UCSD-AML1 (cell line): Measurements from ENCODE around the gene SP5.
"Not testable (repeated sequence)": the region's sequence is repeated elsewhere in the genome, so short reads cannot be mapped to it uniquely, and the experiment has no call there.

Experiments used
- DNase-seq: peaks from one replicate; lab custom pipeline; 2025; ENCODE audit not compliant: unreplicated experiment; lab: John Stamatoyannopoulos, UW

SP5 gene

DNA sequence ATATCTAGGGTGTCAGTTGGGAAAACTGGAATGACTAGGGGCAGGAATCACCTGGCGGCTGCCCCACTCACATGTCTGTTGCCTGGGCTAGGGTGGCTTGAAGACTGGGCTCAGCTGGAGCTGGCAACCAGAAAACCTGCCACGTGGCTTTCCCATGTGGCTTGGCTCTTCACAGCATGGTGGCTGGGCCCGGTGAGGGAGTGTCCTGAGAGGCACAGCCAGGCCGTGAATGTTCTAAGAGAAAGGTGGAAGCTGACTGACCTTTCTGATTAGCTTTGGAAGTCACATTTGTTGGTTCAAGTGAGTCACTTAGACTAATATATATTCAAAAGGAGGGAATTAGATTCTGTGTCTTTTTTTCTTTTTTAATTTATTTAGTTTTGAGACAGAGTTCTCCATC lies 22.7 kb downstream of the SP5 start:
- no peak for DNase-seq

DNA sequence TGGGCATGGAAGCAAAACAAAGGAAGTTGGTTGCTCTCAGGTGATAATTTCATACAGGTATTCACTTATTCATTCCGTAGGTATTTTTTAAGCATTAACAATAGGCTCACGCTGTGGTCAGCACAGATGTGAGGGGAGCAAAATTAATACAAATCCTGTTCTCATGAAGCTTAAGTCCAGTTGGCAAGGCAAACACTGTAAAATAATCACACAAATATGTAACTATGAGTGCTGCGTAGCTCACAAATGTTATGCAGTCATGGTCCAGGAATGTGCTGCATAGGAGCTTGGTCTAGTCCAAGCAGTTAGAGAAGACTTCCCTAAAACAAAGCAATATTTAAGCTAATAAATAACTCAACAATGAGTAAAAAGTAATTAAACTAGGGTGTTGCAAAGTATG lies 23.9 kb downstream of the SP5 start:
- DNase-seq, result no peak

DNA sequence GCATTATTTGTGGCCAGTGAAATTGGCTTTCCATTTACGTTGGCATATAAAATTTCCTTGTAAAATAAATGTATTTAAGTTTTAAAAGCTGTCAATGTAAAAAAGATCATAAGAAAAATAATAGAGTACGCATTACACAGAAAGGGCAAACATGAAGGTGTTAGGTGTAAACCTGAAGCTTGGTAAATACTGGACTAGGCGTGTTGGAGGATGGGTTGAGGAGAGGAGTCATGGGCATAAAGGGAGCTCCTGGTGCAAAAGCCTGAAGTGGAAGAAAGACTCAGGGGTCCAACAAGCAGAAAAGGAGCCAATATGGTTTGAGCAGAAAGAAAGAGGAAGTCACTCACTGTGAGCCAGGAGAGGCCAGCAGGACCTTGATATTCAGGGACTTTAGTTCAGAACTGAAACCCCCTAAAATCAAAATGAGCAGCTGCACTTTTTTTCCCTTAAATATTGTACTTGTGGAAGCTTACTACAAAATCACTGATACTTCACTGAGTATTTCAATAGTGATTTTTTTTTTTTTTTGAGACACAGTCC lies 24.4 kb downstream of the SP5 start:
- no peak for DNase-seq

DNA sequence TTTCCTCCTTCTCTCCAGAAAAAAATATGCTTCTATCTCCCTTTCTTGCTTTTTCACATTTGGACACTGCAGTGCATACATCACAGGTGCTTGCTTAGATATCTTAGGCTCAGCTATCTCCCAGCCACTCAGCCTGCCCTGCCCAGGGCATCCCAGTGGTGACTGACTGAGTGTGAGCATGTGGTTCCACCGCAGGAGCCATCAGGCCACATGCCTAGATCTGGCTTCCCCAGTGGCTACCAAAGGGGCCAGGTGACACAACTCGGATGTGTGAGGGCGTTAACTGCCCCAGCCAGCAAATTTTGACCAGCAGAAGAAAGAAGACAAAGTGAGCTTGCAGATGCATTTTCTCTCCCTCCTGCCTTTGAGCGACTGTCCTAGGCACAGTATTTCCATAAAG lies 25.5 kb downstream of the SP5 start:
- DNase-seq, result no peak

DNA sequence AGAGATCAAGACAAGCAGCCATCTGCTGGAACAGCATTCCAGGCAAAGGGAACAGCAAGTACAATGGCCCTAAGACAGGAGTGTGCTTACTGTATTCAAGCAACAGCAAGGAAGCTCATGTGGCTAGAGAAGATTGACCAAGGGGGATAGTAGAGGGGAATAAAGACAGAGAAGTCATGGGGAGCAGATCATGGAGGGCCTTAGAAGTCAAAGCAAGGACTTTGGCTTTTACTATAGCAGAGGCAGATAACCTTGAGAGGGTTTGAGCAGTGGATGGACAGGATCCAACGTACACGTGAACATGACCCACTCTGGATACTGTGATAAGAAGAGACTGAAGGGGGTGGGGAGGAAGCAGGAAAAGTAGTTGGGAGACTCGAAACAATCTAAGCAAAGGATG lies 26.9 kb downstream of the SP5 start:
- DNase-seq, result no peak

DNA sequence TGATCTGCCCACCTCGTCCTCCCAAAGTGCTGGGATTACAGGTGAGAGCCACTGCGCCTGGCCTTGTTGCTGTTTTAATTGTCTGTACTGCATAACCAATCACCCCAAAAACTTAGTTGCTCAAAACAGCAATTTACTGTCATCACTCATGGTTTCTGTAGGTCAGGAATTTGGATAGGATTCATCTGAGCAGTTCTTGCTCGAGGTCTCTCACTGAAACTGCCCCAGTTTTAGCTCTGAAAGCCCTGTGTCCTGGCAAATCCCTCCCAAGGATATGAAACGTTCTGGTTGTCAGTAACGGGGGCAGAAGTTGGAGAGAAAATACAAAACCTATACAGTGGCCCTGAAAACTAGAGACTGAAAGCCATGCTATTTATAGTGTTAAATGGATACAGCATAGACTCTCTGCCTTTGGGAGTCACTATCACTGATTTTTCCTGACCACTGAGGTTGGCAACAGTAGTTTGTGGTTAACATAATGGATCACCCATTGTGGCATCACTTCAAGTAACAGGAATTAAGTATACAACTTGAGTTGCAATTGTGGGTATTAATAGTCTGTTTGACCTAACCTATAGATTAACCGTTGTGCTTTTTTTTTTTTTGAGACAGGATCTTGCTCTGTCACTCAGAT lies 27.9 kb downstream of the SP5 start:
- no peak for DNase-seq

DNA sequence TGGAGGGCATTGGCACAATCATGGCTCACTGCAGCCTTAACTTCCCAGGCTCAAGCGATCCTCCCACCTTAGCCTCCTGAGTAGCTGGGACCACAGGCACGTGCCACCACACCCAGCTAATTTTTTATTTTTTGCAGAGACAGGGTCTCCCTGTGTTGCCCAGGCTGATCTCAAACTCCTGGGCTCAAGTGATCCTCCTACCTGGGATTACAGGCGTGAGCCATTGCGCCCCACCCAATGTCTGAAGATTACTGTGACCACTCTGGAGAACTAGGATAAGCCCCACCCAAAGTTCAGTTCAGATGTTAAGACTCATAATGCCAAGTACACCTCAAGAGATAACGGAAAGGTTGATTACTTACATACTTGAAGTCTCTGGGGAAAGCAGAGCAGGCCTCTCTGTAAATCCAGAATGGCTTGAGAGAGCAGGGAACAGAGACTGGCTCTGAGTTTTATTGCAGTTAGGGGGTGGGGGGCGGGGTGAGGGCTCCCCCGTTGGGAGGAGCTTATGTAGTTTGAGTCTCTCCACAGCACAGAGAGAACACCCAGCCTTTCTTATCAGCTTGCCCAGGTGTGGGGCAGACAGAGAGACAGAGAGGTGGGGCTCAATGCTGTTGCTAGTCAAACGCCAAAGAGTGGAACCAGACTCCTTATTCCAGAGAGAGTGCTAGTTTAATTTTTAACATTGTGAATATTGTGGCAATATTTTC lies 28.5 kb downstream of the SP5 start:
- no peak for DNase-seq

DNA sequence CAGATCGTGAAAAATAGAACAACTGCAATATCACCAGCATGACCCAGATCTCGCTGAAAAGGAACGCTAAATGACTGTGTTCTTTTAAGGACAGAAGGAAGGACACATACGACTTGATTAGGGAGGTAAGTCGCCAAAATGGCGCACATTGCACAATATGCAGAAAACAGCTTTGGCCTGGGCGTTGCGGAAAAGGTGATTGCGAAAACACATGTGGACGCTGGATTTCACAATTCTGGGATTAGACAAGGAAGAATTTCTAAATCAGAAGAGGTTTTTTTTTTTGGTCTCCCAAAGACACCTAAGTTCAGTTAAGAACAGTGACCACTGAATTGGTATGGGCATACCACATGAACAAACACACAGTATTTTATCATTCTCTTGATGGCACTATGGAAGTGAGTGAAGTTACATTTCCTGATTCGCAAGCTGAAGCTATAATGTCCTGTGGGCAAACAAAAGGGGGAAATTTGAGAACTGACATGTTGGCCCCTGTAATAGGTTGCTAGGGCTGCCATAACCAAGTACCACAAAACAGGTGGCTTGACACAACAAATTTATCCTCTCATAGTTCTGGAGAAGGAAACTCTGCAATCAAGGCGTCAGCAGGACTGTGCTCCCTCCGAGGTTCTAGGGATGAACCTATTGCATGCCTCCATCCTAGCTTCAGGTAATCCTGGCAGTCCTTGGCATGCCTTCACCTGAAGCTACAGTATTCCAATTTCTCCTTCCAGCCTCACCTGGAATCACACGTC lies 29.3 kb downstream of the SP5 start:
- DNase-seq, result no peak

DNA sequence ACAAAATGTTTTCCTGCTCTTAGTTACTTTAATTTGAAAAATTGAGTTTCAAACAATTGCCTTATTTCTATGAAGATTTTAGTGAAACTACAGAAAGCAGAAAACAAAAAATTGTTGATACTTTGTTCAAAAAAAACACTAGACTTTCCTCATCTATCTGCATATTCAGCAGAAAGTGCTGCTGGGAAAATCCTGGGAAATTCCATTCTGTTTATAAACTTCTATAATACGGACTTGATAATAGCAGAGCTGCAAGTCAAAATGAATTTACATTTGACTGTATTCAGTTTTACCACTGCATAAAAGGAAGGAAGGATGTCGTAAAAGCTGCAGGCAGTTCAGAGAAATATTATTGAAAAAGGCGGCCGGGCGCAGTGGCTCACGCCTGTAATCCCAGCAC lies 30.2 kb downstream of the SP5 start:
- no peak for DNase-seq

DNA sequence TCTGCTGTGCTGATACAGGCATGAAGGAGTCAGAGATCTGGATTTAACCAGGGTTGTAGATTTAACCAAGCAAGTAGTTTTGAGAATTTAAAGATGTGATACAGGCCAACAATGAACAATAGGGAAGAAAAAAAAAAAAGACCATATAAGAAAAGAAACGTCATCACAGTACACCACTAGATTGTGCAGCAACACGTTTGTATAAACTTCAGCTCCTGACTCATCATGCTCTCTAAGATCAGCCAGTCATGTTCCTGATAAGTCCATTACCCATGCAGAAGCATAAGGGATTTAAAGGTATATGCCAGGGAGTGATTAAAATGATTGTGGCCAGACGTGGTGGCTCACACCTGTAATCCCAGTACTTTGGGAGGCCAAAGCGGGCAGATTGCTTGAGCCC lies 32.8 kb downstream of the SP5 start:
- DNase-seq, result no peak

DNA sequence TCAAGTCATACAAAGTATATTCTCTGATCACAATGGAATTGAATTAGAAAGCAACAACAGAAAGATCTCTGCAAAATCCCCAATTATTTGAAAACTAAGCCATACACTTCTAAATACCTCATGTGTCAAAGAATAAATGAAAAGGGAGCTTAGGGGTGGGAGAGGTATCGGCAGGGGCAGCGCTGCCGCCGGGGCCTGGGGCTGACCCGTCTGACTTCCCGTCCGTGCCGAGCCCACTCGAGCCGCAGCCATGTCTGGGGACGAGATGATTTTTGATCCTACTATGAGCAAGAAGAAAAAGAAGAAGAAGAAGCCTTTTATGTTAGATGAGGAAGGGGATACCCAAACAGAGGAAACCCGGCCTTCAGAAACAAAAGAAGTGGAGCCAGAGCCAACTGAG lies 36.4 kb downstream of the SP5 start:
- DNase-seq, result not testable (repeated sequence)

DNA sequence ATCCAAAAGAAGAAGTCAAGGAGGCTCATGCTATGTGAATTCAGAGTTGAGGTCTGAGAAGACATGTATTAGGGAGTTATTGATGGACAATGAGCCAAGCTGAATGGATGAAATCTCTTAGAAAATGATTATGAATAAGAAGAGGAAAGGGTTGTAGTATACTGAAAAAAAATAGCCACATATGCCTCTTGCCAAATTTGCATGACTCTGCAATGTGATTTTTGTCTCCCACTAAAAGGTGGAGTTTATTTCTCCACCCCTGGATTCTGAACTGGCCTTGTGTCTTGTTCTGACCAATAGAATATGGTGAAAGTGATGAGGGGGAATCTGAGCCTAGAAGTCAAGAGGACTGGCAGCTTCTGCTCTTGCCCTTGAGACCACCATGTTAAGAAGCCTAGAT lies 46.4 kb downstream of the SP5 start:
- no peak for DNase-seq

DNA sequence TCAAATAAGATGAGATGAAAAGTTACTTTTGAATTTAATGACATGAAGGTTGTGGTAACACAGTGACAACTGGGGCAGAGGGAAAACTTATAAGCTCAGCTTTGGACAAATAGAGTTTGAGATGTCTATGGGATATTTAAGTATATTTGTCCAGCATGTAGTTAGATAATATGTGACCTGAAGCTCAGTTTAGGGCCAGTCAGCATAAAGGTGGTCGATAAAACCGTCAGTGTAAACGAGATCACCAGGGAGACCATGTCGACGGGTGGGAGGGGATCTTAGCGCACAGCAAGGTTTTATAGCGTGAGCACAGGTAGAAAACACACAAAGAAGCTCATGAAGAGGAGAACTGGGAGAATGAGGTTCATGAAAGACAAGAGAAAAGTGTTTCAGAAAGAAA lies 47.6 kb downstream of the SP5 start:
- DNase-seq, result no peak

DNA sequence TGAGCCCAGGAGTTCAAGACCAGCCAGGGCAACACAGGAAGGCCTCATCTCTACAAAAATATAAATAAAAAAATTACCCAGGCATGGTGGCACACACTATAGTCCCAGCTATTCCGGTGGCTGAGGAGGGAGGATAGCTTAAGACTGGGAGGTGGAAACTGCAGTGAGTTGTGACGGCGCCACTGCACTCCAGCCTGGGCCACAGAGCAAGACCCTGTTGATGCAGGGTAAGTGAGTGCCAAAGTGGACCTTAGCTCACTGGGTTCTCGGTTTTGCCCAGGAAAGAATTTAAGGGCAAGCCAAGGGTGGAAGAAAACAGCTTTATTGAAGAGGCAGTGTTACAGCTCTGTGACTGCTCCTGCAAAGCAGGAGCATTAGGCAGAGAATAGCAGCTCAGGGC lies 48.1 kb downstream of the SP5 start:
- no peak for DNase-seq

DNA sequence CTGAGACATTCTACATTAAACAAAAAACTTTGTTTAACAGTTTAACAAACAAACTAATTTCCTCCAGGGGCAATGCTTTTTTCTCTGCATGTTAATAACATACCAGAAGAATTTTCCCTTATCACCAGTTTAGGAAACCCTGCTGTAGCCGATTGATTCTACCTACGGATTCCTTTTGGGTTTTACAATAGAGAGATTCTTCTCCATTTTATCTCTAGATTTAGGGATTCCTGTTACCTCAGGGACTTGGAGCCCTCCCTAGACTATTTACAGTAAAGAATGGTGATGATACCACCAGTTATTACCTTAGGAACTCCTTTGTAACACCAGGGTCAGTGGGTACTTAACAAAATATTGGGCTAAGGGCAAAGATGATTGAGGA lies 49.7 kb downstream of the SP5 start:
- no peak for DNase-seq

DNA sequence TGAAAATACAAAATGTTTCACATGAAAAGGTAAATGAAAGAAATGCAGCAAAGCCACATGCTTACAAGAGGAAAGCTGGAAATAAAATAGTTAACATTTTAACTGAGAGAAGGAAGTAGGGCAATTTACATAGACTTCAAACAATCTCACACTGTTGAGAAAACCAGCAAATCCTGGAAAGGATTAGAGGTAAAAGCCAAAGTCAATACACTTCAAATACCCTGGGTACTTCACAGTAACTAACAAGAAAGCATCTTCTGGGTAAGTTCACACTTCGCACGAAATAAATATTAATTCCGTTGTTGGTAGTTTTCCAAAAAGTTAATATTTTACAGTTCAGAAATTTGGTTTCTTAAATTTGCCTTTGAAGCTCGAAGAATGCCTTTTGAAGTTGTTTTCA lies 51.6 kb downstream of the SP5 start:
- DNase-seq, result no peak
